HEK293 (cell line): ENCODE measurements around the gene POLR2J2.
"Not testable (repeated sequence)": the region's sequence is repeated elsewhere in the genome, so short reads cannot be mapped to it uniquely, and the experiment has no call there.

Source experiments
- AEBP2 ChIP-seq: fragments of 450-650 bp; formaldehyde crosslinking; IDR thresholded peaks from 2 replicates; pipeline ENCODE4 v1.5.1; 2016; ENCODE audit warnings: missing biosample characterization, missing genetic modification characterization, borderline replicate concordance
- CTCF ChIP-seq: fragments of 450-650 bp; formaldehyde crosslinking; IDR thresholded peaks from 2 replicates; pipeline ENCODE4 v1.5.1; 2016; ENCODE audit warnings: missing biosample characterization, missing genetic modification characterization
- KLF1 ChIP-seq: fragments of 450-650 bp; formaldehyde crosslinking; IDR thresholded peaks from 2 replicates; pipeline ENCODE4 v1.5.1; 2016; ENCODE audit warnings: missing biosample characterization, missing genetic modification characterization
- ZBTB7A ChIP-seq: fragments of 450-650 bp; formaldehyde crosslinking; IDR thresholded peaks from 2 replicates; pipeline ENCODE4 v1.5.1; 2016; ENCODE audit warnings: low read depth, missing biosample characterization, missing genetic modification characterization
- ZNF114 ChIP-seq: fragments of 450-650 bp; formaldehyde crosslinking; IDR thresholded peaks from 2 replicates; pipeline ENCODE4 v1.5.0; 2017; ENCODE audit warnings: missing biosample characterization, missing genetic modification characterization
- ZNF211 ChIP-seq: fragments of 450-650 bp; formaldehyde crosslinking; IDR thresholded peaks from 2 replicates; pipeline ENCODE4 v1.5.1; 2016; ENCODE audit warnings: low read depth, missing biosample characterization, missing genetic modification characterization
- TF ChIP-seq, protein P1 (sequence below): fragments of 450-650 bp; formaldehyde crosslinking; IDR thresholded peaks from 2 replicates; pipeline ENCODE4 v1.5.1; 2016; ENCODE audit warnings: missing biosample characterization, missing genetic modification characterization
- TF ChIP-seq, protein P2 (sequence below): fragments of 450-650 bp; formaldehyde crosslinking; IDR thresholded peaks from 2 replicates; pipeline ENCODE4; 2016; ENCODE audit warnings: missing biosample characterization, missing genetic modification characterization
- TF ChIP-seq, protein P3 (sequence below): fragments of 450-650 bp; formaldehyde crosslinking; IDR thresholded peaks from 2 replicates; pipeline ENCODE4 v1.5.1; 2016; ENCODE audit warnings: missing biosample characterization, missing genetic modification characterization

- TF ChIP-seq ZBTB7A (tag by site-specific recombination); CTCF; AEBP2 (tag by site-specific recombination); ZNF114 (tag by site-specific recombination); KLF1 (tag by site-specific recombination); ZNF211 (tag by site-specific recombination): not testable (repeated sequence)
- TF ChIP-seq, protein P1, sequence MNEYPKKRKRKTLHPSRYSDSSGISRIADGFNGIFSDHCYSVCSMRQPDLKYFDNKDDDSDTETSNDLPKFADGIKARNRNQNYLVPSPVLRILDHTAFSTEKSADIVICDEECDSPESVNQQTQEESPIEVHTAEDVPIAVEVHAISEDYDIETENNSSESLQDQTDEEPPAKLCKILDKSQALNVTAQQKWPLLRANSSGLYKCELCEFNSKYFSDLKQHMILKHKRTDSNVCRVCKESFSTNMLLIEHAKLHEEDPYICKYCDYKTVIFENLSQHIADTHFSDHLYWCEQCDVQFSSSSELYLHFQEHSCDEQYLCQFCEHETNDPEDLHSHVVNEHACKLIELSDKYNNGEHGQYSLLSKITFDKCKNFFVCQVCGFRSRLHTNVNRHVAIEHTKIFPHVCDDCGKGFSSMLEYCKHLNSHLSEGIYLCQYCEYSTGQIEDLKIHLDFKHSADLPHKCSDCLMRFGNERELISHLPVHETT (tag by site-specific recombination), result not testable (repeated sequence)
- TF ChIP-seq, protein P2, sequence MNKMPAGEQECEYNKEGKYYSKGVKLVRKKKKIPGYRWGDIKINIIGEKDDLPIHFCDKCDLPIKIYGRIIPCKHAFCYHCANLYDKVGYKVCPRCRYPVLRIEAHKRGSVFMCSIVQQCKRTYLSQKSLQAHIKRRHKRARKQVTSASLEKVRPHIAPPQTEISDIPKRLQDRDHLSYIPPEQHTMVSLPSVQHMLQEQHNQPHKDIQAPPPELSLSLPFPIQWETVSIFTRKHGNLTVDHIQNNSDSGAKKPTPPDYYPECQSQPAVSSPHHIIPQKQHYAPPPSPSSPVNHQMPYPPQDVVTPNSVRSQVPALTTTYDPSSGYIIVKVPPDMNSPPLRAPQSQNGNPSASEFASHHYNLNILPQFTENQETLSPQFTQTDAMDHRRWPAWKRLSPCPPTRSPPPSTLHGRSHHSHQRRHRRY, result not testable (repeated sequence)
- TF ChIP-seq, protein P3, sequence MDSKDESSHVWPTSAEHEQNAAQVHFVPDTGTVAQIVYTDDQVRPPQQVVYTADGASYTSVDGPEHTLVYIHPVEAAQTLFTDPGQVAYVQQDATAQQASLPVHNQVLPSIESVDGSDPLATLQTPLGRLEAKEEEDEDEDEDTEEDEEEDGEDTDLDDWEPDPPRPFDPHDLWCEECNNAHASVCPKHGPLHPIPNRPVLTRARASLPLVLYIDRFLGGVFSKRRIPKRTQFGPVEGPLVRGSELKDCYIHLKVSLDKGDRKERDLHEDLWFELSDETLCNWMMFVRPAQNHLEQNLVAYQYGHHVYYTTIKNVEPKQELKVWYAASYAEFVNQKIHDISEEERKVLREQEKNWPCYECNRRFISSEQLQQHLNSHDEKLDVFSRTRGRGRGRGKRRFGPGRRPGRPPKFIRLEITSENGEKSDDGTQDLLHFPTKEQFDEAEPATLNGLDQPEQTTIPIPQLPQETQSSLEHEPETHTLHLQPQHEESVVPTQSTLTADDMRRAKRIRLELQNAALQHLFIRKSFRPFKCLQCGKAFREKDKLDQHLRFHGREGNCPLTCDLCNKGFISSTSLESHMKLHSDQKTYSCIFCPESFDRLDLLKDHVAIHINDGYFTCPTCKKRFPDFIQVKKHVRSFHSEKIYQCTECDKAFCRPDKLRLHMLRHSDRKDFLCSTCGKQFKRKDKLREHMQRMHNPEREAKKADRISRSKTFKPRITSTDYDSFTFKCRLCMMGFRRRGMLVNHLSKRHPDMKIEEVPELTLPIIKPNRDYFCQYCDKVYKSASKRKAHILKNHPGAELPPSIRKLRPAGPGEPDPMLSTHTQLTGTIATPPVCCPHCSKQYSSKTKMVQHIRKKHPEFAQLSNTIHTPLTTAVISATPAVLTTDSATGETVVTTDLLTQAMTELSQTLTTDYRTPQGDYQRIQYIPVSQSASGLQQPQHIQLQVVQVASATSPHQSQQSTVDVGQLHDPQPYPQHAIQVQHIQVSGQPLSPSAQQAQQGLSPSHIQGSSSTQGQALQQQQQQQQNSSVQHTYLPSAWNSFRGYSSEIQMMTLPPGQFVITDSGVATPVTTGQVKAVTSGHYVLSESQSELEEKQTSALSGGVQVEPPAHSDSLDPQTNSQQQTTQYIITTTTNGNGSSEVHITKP, result not testable (repeated sequence)
Measured at GRCh38 chr7:102675545-102675944, 4.1 kb upstream of the POLR2J2 start.
